IMR-90 (cell line): ENCODE measurements around the gene IFIT2. TPM values are rescaled to one million over a fixed set of nuclear protein-coding genes. Genes with fewer than 3 reads are reported as not detected.

Experiments
- ATAC-seq: fragments of 200-7000 bp; cut with Tn5 transposase; 2 replicates; pipeline ENCODE4 v1.9.1; 2020; ENCODE audit warnings: low read depth, mild to moderate bottlenecking, moderate library complexity
- BruUV-seq: library from RNA; stranded (reverse); fragments of 400-500 nt; replicated peaks from 2 replicates; lab custom pipeline; 2021; lab: Mats Ljungman, UMichigan
- CTCF ChIA-PET: fragments of 300-600 bp; formaldehyde crosslinking; extraction: SDS; loops from one replicate; lab custom pipeline; 2021; ENCODE audit warnings: antibody characterized with exemption; lab: Yijun Ruan, JAX
- POLR2A ChIA-PET: fragments of 300-600 bp; sonication (Branson Sonifier 250); formaldehyde crosslinking; loops from one replicate; lab custom pipeline; 2022; ENCODE audit warnings: antibody characterized with exemption; ENCODE audit not compliant: unreplicated experiment; lab: Charles Lee
- DNase-seq: peaks from one replicate; pipeline ENCODE4 v3.0.0; 2013
- H2AFZ ChIP-seq: replicated peaks from 2 replicates; pipeline ENCODE3; 2013; ENCODE audit warnings: low read length, mild to moderate bottlenecking; ENCODE audit not compliant: poor library complexity
- H2AK5ac ChIP-seq: 2 replicates; pipeline ENCODE4 v1.6.1; 2013; ENCODE audit warnings: low read depth, low read length, inconsistent platforms
- H2AK9ac ChIP-seq: replicated peaks from 2 replicates; pipeline ENCODE3; 2013; ENCODE audit warnings: mild to moderate bottlenecking, low read depth, low read length, moderate library complexity; ENCODE audit not compliant: poor library complexity
- H2BK120ac ChIP-seq: 2 replicates; pipeline ENCODE4 v1.6.1; 2013; ENCODE audit warnings: low read depth, low read length, inconsistent platforms
- H2BK15ac ChIP-seq: 3 replicates; pipeline ENCODE4 v1.6.1; 2013; ENCODE audit warnings: low read depth, low read length, inconsistent platforms
- H2BK20ac ChIP-seq: 2 replicates; pipeline ENCODE4 v1.6.1; 2013; ENCODE audit warnings: low read depth, mild to moderate bottlenecking, inconsistent platforms, low read length, moderate library complexity
- H2BK5ac ChIP-seq: 2 replicates; pipeline ENCODE4 v1.6.1; 2013; ENCODE audit warnings: mild to moderate bottlenecking, low read depth, low read length, inconsistent platforms; ENCODE audit not compliant: poor library complexity, severe bottlenecking
- H3K14ac ChIP-seq: replicated peaks from 2 replicates; pipeline ENCODE4 v1.6.1; 2013; ENCODE audit warnings: low read depth, low read length, inconsistent platforms
- H3K18ac ChIP-seq: 2 replicates; pipeline ENCODE4 v1.6.1; 2013; ENCODE audit warnings: low read depth, low read length, control low read depth
- H3K23ac ChIP-seq: 2 replicates; pipeline ENCODE4 v1.6.1; 2013; ENCODE audit warnings: low read depth, low read length, inconsistent platforms
- H3K27ac ChIP-seq: 2 replicates; pipeline ENCODE4 v1.5.1; 2013; ENCODE audit warnings: mild to moderate bottlenecking, control low read depth, low read length; ENCODE audit not compliant: insufficient read depth
- H3K27me3 ChIP-seq: 2 replicates; pipeline ENCODE4 v1.6.1; 2013; ENCODE audit warnings: low read length; ENCODE audit not compliant: control insufficient read depth, insufficient read depth
- H3K36me3 ChIP-seq: 2 replicates; pipeline ENCODE4 v1.6.1; 2013; ENCODE audit warnings: low read length, mixed read lengths; ENCODE audit not compliant: control insufficient read depth, insufficient read depth
- H3K4ac ChIP-seq: 2 replicates; pipeline ENCODE4 v1.6.1; 2013; ENCODE audit warnings: low read depth, low read length, inconsistent platforms
- H3K4me1 ChIP-seq: 2 replicates; pipeline ENCODE4 v1.6.1; 2013; ENCODE audit warnings: low read length, mixed read lengths; ENCODE audit not compliant: control insufficient read depth, insufficient read depth
- H3K4me2 ChIP-seq: 2 replicates; pipeline ENCODE4 v1.6.1; 2013; ENCODE audit warnings: low read depth, mild to moderate bottlenecking, control low read depth, low read length, moderate library complexity
- H3K4me3 ChIP-seq: 2 replicates; pipeline ENCODE4 v1.5.1; 2013; ENCODE audit warnings: low read depth, mild to moderate bottlenecking, control low read depth, low read length, moderate library complexity; ENCODE audit not compliant: insufficient read depth
- H3K56ac ChIP-seq: 2 replicates; pipeline ENCODE4 v1.6.1; 2013; ENCODE audit warnings: low read length, inconsistent platforms; ENCODE audit not compliant: insufficient read depth; ENCODE audit errors: extremely low read depth
- H3K79me1 ChIP-seq, 2 experiments: 2 replicates each; pipeline ENCODE4 v1.6.1; 2013; ENCODE audit warnings: low read length in 2 of 2, inconsistent platforms in 1 of 2, low read depth in 1 of 2
- H3K9ac ChIP-seq: 2 replicates; pipeline ENCODE4 v1.6.1; 2013; ENCODE audit warnings: low read depth, low read length, control low read depth
- H3K9me1 ChIP-seq: 2 replicates; pipeline ENCODE4 v1.6.1; 2013; ENCODE audit warnings: low read length, inconsistent platforms; ENCODE audit not compliant: insufficient read depth
- H3K9me3 ChIP-seq: 2 replicates; pipeline ENCODE4 v1.6.1; 2013; ENCODE audit warnings: low read length; ENCODE audit not compliant: control insufficient read depth, insufficient read depth
- H4K20me1 ChIP-seq: 2 replicates; pipeline ENCODE4 v1.6.1; 2013; ENCODE audit warnings: low read length, inconsistent platforms; ENCODE audit not compliant: insufficient read depth
- H4K5ac ChIP-seq: 2 replicates; pipeline ENCODE4 v1.6.1; 2013; ENCODE audit warnings: mild to moderate bottlenecking, low read depth, low read length, control low read depth
- H4K8ac ChIP-seq, 2 experiments: 2 replicates each; pipeline ENCODE4 v1.6.1; 2013; ENCODE audit warnings: low read depth in 2 of 2, low read length in 2 of 2, control low read depth in 1 of 2, inconsistent platforms in 1 of 2
- H4K91ac ChIP-seq: 2 replicates; pipeline ENCODE4 v1.6.1; 2013; ENCODE audit warnings: low read depth, low read length, inconsistent platforms; ENCODE audit not compliant: insufficient read depth
- BHLHE40 ChIP-seq: fragments of 150-350 bp; IDR thresholded peaks from 2 replicates; pipeline ENCODE4 v1.6.1; 2016; ENCODE audit warnings: mild to moderate bottlenecking, low read depth, low read length
- CEBPB ChIP-seq: IDR thresholded peaks from 2 replicates; pipeline ENCODE4 v1.6.1; 2012; ENCODE audit warnings: low read depth, low read length, improper control_type of control experiment
- CHD1 ChIP-seq: IDR thresholded peaks from 2 replicates; pipeline ENCODE4 v1.6.1; 2012; ENCODE audit warnings: low read depth, low read length, improper control_type of control experiment
- CTCF ChIP-seq: conservative IDR thresholded peaks from 2 replicates; pipeline ENCODE4 v1.5.1; 2012; ENCODE audit warnings: mild to moderate bottlenecking, low read depth, low read length, improper control_type of control experiment
- ELK1 ChIP-seq: fragments of 150-350 bp; IDR thresholded peaks from 2 replicates; pipeline ENCODE4 v1.6.1; 2016; ENCODE audit warnings: low read depth, mild to moderate bottlenecking, low read length, moderate library complexity, borderline replicate concordance
- FOS ChIP-seq: fragments of 150-350 bp; IDR thresholded peaks from 2 replicates; pipeline ENCODE4 v1.6.1; 2016; ENCODE audit warnings: low read depth, low read length
- MAFK ChIP-seq: IDR thresholded peaks from 2 replicates; pipeline ENCODE4 v1.6.1; 2012; ENCODE audit warnings: low read depth, low read length, improper control_type of control experiment
- MAZ ChIP-seq: IDR thresholded peaks from 2 replicates; pipeline ENCODE4 v1.6.1; 2012; ENCODE audit warnings: low read depth, mild to moderate bottlenecking, low read length, improper control_type of control experiment, moderate library complexity, borderline replicate concordance
- MXI1 ChIP-seq: IDR thresholded peaks from 2 replicates; pipeline ENCODE4 v1.6.1; 2012; ENCODE audit warnings: low read depth, mild to moderate bottlenecking, low read length, moderate library complexity, borderline replicate concordance
- NFE2L2 ChIP-seq: fragments of 150-350 bp; IDR thresholded peaks from 2 replicates; pipeline ENCODE4 v1.6.1; 2016; ENCODE audit warnings: low read depth, mild to moderate bottlenecking, low read length
- POLR2A ChIP-seq: IDR thresholded peaks from 2 replicates; pipeline ENCODE4 v1.6.1; 2012; ENCODE audit warnings: mild to moderate bottlenecking, low read depth, low read length
- RAD21 ChIP-seq: IDR thresholded peaks from 2 replicates; pipeline ENCODE4 v1.6.1; 2012; ENCODE audit warnings: low read length, improper control_type of control experiment
- SMC3 ChIP-seq: fragments of 150-350 bp; IDR thresholded peaks from 2 replicates; pipeline ENCODE4 v1.6.1; 2016; ENCODE audit warnings: low read depth, mild to moderate bottlenecking, antibody characterized with exemption, low read length, moderate library complexity
- USF2 ChIP-seq: fragments of 150-350 bp; IDR thresholded peaks from 2 replicates; pipeline ENCODE4 v1.6.1; 2017; ENCODE audit warnings: mild to moderate bottlenecking, antibody characterized with exemption, low read length, low read depth
- dilution Hi-C: fragments of 300-500 bp; cut with HindIII; formaldehyde crosslinking; loops from one replicate; pipeline ENCODE4 v1.14.3; 2018; ENCODE audit warnings: low sequenced_read_pairs; ENCODE audit not compliant: unreplicated experiment
- in situ Hi-C: fragments of 300-500 bp; cut with MboI; formaldehyde crosslinking; loops from 3 replicates; pipeline ENCODE4 v1.14.3; 2019; ENCODE audit warnings: low sequenced_read_pairs, inconsistent platforms, mixed read lengths
- intact Hi-C: fragments of 100-400 bp; cut with micrococcal nuclease; formaldehyde crosslinking; loops from 2 replicates; pipeline ENCODE4 v1.10.0; 2022
- polyA plus RNA-seq, 3 experiments: library from polyadenylated mRNA; depleted of rRNA; stranded (reverse); fragments of >200 nt; gene quantifications; 2 replicates each; pipeline ENCODE4 v1.2.3, GENCODE V29; 2012; ENCODE audit warnings: low replicate concordance in 1 of 3
- total RNA-seq: library from RNA; depleted of rRNA; stranded (reverse); fragments of >200 nt; gene quantifications from 2 replicates; pipeline ENCODE4 v1.2.3, GENCODE V29; 2012

IFIT2 gene
- total and polyA plus RNA-seq, 2 of the 4 experiments (the other 2 are of a cell fraction): 1.1 to 2.2 TPM

GRCh38 chr10:89306434-89307268 lies 4.8 kb downstream of the IFIT2 start (continued):
- no peak for TF ChIP-seq CHD1

GRCh38 chr10:89307269-89307577 lies 5.4 kb downstream of the IFIT2 start:
- Histone ChIP-seq H3K18ac (no peak overlapping the region), H2BK120ac (no peak overlapping the region), H3K36me3 (no peaks in the 10 kb centered on the region; the same call in 1 of the 2 replicates), H2AK9ac (no peak overlapping the region), H3K4ac (no peak overlapping the region), H3K4me1 (peaks cover 8% of the 10 kb centered on the region), H3K23ac (no peak overlapping the region), H3K4me3 (no peak overlapping the region), H2AK5ac (no peak overlapping the region), H2BK5ac (no peak overlapping the region), H3K9ac (no peak overlapping the region), H3K9me3 (no peaks in the 10 kb centered on the region), H2BK20ac (no peak overlapping the region), H2AFZ (no peak overlapping the region), H3K27ac (no peak overlapping the region), H2BK15ac (no peak overlapping the region), H4K20me1 (no peaks in the 10 kb centered on the region), H3K79me1 (peaks cover 2 to 4% of the 10 kb centered on the region in 2 experiments; a peak in 1 of 4 replicates), H3K14ac (no peak overlapping the region), H4K91ac (no peak overlapping the region), H3K56ac (no peak overlapping the region), H3K9me1 (no peaks in the 10 kb centered on the region), H3K4me2 (no peak overlapping the region), H4K5ac (no peak overlapping the region), H4K8ac (no peak overlapping the region), H3K27me3 (no peaks in the 10 kb centered on the region)
- ATAC-seq (peak; percentile 80), DNase-seq (no peak)
- BruUV-seq: no TSS peak
- in situ Hi-C loops (no loop called here), dilution Hi-C loops (no loop called here), intact Hi-C loops (no loop called here)
- POLR2A ChIA-PET: no interaction called here
- CTCF ChIA-PET: no interaction called here
- TF ChIP-seq RAD21: no peak
- no peak for TF ChIP-seq SMC3
- TF ChIP-seq MXI1: no peak
- TF ChIP-seq CHD1: no peak
- TF ChIP-seq USF2: no peak
- TF ChIP-seq ELK1: no peak
- TF ChIP-seq POLR2A: no peak
- TF ChIP-seq CEBPB: no peak
- no peak for TF ChIP-seq FOS
- TF ChIP-seq BHLHE40: no peak
- no peak for TF ChIP-seq MAZ
- TF ChIP-seq CTCF: no peak
- TF ChIP-seq NFE2L2: no peak
- no peak for TF ChIP-seq MAFK
